IMR-90 (cell line): Measurements from ENCODE around the gene PCBP3.

Experiments used
- BHLHE40 ChIP-seq: fragments of 150-350 bp; IDR thresholded peaks from 2 replicates; pipeline ENCODE4 v1.6.1; 2016; ENCODE audit warnings: mild to moderate bottlenecking, low read depth, low read length
- CEBPB ChIP-seq: IDR thresholded peaks from 2 replicates; pipeline ENCODE4 v1.6.1; 2012; ENCODE audit warnings: low read depth, low read length, improper control_type of control experiment
- CTCF ChIP-seq: conservative IDR thresholded peaks from 2 replicates; pipeline ENCODE4 v1.5.1; 2012; ENCODE audit warnings: mild to moderate bottlenecking, low read depth, low read length, improper control_type of control experiment
- FOS ChIP-seq: fragments of 150-350 bp; IDR thresholded peaks from 2 replicates; pipeline ENCODE4 v1.6.1; 2016; ENCODE audit warnings: low read depth, low read length
- MAZ ChIP-seq: IDR thresholded peaks from 2 replicates; pipeline ENCODE4 v1.6.1; 2012; ENCODE audit warnings: low read depth, mild to moderate bottlenecking, low read length, improper control_type of control experiment, moderate library complexity, borderline replicate concordance
- MXI1 ChIP-seq: IDR thresholded peaks from 2 replicates; pipeline ENCODE4 v1.6.1; 2012; ENCODE audit warnings: low read depth, mild to moderate bottlenecking, low read length, moderate library complexity, borderline replicate concordance
- POLR2A ChIP-seq: IDR thresholded peaks from 2 replicates; pipeline ENCODE4 v1.6.1; 2012; ENCODE audit warnings: mild to moderate bottlenecking, low read depth, low read length
- RAD21 ChIP-seq: IDR thresholded peaks from 2 replicates; pipeline ENCODE4 v1.6.1; 2012; ENCODE audit warnings: low read length, improper control_type of control experiment
- RCOR1 ChIP-seq: IDR thresholded peaks from 2 replicates; pipeline ENCODE4 v1.6.1; 2012; ENCODE audit warnings: mild to moderate bottlenecking, low read length, improper control_type of control experiment; ENCODE audit not compliant: insufficient replicate concordance
- RFX5 ChIP-seq: IDR thresholded peaks from 2 replicates; pipeline ENCODE4 v1.8.0; 2012; ENCODE audit warnings: low read depth, mild to moderate bottlenecking, low read length, moderate library complexity
- SMC3 ChIP-seq: fragments of 150-350 bp; IDR thresholded peaks from 2 replicates; pipeline ENCODE4 v1.6.1; 2016; ENCODE audit warnings: low read depth, mild to moderate bottlenecking, antibody characterized with exemption, low read length, moderate library complexity
- USF2 ChIP-seq: fragments of 150-350 bp; IDR thresholded peaks from 2 replicates; pipeline ENCODE4 v1.6.1; 2017; ENCODE audit warnings: mild to moderate bottlenecking, antibody characterized with exemption, low read length, low read depth

- TF ChIP-seq RAD21: no peak
- TF ChIP-seq BHLHE40: no peak
- no peak for TF ChIP-seq RFX5
- TF ChIP-seq CTCF: no peak
- TF ChIP-seq CEBPB: no peak
- TF ChIP-seq POLR2A: no peak
- TF ChIP-seq SMC3: no peak
- TF ChIP-seq MXI1: no peak
- TF ChIP-seq MAZ: no peak
- no peak for TF ChIP-seq USF2
- TF ChIP-seq RCOR1: no peak
- no peak for TF ChIP-seq FOS
Observed at GRCh38 chr21:45806042-45806441, 162.5 kb downstream of the PCBP3 start.
